PFSK-1 (cell line): ENCODE measurements around the gene SETSIP.

Experiments used
- FOXP2 ChIP-seq: optimal IDR thresholded peaks from 2 replicates; pipeline ENCODE3; 2011; ENCODE audit warnings: borderline replicate concordance, control low read depth, inconsistent platforms; ENCODE audit not compliant: insufficient read depth; ENCODE audit errors: extremely low read length, extremely low read depth
- POLR2AphosphoS5 ChIP-seq: IDR thresholded peaks from 2 replicates; pipeline ENCODE4 v1.6.1; 2012; ENCODE audit warnings: low read depth, mild to moderate bottlenecking, control low read depth, low read length, moderate library complexity
- SIN3A ChIP-seq: IDR thresholded peaks from 2 replicates; pipeline ENCODE4 v1.6.1; 2012; ENCODE audit warnings: mild to moderate bottlenecking, low read length, moderate library complexity, borderline replicate concordance; ENCODE audit not compliant: insufficient read depth
- TAF1 ChIP-seq: IDR thresholded peaks from 2 replicates; pipeline ENCODE4 v1.6.1; 2012; ENCODE audit warnings: low read length, control low read depth, borderline replicate concordance; ENCODE audit not compliant: insufficient read depth
- TF ChIP-seq, protein P1 (sequence below), 2 experiments: IDR thresholded peaks; 2 replicates each; pipeline versions ENCODE4 v1.6.1 to v1.8.0; 2011 to 2012; ENCODE audit warnings: low read depth in 2 of 2, low read length in 2 of 2, control low read depth in 1 of 2, inconsistent platforms in 1 of 2, mild to moderate bottlenecking in 1 of 2, moderate library complexity in 1 of 2; ENCODE audit not compliant: insufficient read depth in 1 of 2

Gene SETSIP

GRCh38 chr1:92038695-92039346, 36.4 kb downstream of the SETSIP start:
- TF ChIP-seq, protein P1, sequence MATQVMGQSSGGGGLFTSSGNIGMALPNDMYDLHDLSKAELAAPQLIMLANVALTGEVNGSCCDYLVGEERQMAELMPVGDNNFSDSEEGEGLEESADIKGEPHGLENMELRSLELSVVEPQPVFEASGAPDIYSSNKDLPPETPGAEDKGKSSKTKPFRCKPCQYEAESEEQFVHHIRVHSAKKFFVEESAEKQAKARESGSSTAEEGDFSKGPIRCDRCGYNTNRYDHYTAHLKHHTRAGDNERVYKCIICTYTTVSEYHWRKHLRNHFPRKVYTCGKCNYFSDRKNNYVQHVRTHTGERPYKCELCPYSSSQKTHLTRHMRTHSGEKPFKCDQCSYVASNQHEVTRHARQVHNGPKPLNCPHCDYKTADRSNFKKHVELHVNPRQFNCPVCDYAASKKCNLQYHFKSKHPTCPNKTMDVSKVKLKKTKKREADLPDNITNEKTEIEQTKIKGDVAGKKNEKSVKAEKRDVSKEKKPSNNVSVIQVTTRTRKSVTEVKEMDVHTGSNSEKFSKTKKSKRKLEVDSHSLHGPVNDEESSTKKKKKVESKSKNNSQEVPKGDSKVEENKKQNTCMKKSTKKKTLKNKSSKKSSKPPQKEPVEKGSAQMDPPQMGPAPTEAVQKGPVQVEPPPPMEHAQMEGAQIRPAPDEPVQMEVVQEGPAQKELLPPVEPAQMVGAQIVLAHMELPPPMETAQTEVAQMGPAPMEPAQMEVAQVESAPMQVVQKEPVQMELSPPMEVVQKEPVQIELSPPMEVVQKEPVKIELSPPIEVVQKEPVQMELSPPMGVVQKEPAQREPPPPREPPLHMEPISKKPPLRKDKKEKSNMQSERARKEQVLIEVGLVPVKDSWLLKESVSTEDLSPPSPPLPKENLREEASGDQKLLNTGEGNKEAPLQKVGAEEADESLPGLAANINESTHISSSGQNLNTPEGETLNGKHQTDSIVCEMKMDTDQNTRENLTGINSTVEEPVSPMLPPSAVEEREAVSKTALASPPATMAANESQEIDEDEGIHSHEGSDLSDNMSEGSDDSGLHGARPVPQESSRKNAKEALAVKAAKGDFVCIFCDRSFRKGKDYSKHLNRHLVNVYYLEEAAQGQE (IDR thresholded peaks at IDR 0.05; ENCODE audit: insufficient read depth in 1 of 2, low read depth in 2 of 2, low read length in 2 of 2) = no peak
- TF ChIP-seq POLR2AphosphoS5 (no peak), TAF1 (no peak), SIN3A (no peak), FOXP2 (no peak)

- no peak for TF ChIP-seq TAF1
- no peak for TF ChIP-seq POLR2AphosphoS5
- no peak for TF ChIP-seq FOXP2
- TF ChIP-seq SIN3A = no peak
Observed at GRCh38 chr1:92037400-92037799, 37.8 kb downstream of the SETSIP start.

GRCh38 chr1:92031281-92032110, 43.7 kb downstream of the SETSIP start:
- TF ChIP-seq FOXP2 (no peak), TAF1 (no peak), SIN3A (no peak), POLR2AphosphoS5 (no peak)
- TF ChIP-seq, protein P1 (IDR thresholded peaks at IDR 0.05; ENCODE audit: insufficient read depth in 1 of 2, low read depth in 2 of 2, low read length in 2 of 2) = no peak

- TF ChIP-seq SIN3A = no peak
- peak; percentile 40 for TF ChIP-seq FOXP2
- TF ChIP-seq POLR2AphosphoS5 = no peak
- peak; percentile 26; the same call in 1 of the 2 replicates for TF ChIP-seq TAF1
Observed at GRCh38 chr1:92030656-92031107, 44.5 kb downstream of the SETSIP start.

DNA sequence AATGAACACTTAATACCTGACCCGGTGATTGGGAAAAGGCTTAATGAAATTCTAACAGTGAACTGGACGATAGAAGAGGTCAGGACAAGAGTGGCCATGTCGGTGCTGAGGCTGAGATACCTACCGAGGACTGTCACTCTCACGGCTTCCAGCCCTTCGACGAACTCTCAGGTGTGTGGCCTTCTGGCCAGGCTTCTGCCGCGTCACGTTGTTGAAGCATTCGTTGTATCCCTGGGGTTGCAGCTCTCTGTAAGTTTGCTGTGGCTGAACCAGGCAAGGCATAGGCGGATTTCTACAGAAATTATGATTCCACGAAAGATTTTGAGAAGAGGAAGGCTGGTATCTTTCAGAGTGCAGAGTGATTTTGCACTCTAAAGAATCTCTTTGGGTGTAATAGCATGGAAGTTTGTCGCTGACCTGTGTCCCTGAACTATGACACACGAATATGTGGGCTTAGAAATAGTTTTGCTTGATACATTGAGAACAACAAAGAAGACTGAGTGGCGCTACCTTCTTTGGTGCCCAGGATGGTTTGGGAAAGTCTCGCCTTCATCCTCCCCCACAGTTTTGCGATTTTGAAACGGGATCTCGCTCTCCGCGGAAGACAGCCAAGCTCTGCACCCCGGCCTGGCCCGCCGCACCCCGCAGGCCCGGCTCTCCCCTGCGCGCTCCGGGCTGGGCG, 45.8 kb downstream of the SETSIP start:
- TF ChIP-seq FOXP2 (no peak), TAF1 (no peak), POLR2AphosphoS5 (no peak), SIN3A (no peak)
- TF ChIP-seq, protein P1 (IDR thresholded peaks at IDR 0.05; ENCODE audit: insufficient read depth in 1 of 2, low read depth in 2 of 2, low read length in 2 of 2) = no peak

- TF ChIP-seq SIN3A (no peak), POLR2AphosphoS5 (no peak), TAF1 (no peak), FOXP2 (no peak)
- TF ChIP-seq, protein P1 (IDR thresholded peaks at IDR 0.05; ENCODE audit: insufficient read depth in 1 of 2, low read depth in 2 of 2, low read length in 2 of 2) = no peak
Observed at GRCh38 chr1:92026806-92027205, 48.4 kb downstream of the SETSIP start.
